Tibial artery (tissue), 4 donors: ENCODE data around the gene TRIB2.

Source experiments
- DNase-seq, 2 donors: peaks; one replicate each; pipeline ENCODE4 v3.0.0-alpha.2; 2019
- H3K27ac ChIP-seq, 2 donors: fragments of 200-600 bp; sonication (generic) in 1 of 2; 1 replicate in 1 of 2; 2 replicates in 1 of 2; pipeline ENCODE4 v1.5.1; 2018 to 2019; ENCODE audit warnings: mild to moderate bottlenecking in 1 of 2
- H3K27me3 ChIP-seq, 2 donors: fragments of 200-600 bp; sonication (generic) in 1 of 2; one replicate each; pipeline versions ENCODE4 v1.5.1 to v1.6.0; 2016 to 2019
- H3K36me3 ChIP-seq, 3 donors: fragments of 200-600 bp; sonication (generic) in 2 of 3; one replicate each; pipeline ENCODE4 v1.5.1; 2016 to 2019; ENCODE audit warnings: mild to moderate bottlenecking in 2 of 3
- H3K4me1 ChIP-seq, 4 donors: fragments of 200-600 bp; sonication (generic) in 2 of 4; 1 replicate in 3 of 4; 2 replicates in 1 of 4; pipeline ENCODE4 v1.5.1; 2016 to 2019
- H3K4me3 ChIP-seq, 2 donors: fragments of 200-600 bp; sonication (generic) in 1 of 2; 1 replicate in 1 of 2; 2 replicates in 1 of 2; pipeline ENCODE4 v1.5.1; 2018 to 2019; ENCODE audit warnings: mild to moderate bottlenecking in 2 of 2
- H3K9me3 ChIP-seq, 3 donors: fragments of 200-600 bp; sonication (generic) in 1 of 3; one replicate each; pipeline ENCODE4 v1.5.1; 2016 to 2019
- intact Hi-C: fragments of 100-400 bp; cut with DNase I; formaldehyde crosslinking; loops from one replicate; pipeline ENCODE4 v1.15.0; 2023; ENCODE audit warnings: low total_unique reads
- TF ChIP-seq, protein P1 (sequence below), 2 experiments: fragments of 200-600 bp in 1 of 2; fragments of 450-650 bp in 1 of 2; IDR thresholded peaks; one replicate each; pipeline ENCODE4 v1.5.1; 2017 to 2019; ENCODE audit warnings: antibody characterized with exemption in 2 of 2, mild to moderate bottlenecking in 1 of 2, moderate library complexity in 1 of 2

TRIB2 gene

DNA sequence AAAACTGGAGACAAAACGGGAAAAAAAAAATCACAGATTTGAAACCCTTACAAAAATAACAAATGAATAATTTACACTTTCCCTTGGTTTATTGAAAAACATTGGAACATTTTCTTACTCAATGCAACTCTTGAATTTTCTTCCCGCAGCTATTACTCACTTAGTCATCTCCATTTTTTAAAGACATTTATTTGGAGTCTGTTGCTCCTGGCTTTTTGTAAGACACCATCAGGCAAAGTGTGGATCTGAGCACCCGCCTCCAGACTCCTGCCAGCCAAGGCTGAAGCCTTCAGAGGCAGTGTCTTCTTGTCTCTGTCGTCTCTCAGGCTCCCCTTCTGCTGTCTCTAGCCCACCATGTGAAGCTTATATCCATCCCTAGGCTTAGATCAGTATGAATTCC, 46.2 kb downstream of the TRIB2 start:
- H3K4me1 ChIP-seq = peaks cover 0 to 3% (median 0%) of the 10 kb centered on the region in 4 donors
- intact Hi-C loops = no loop called here
- H3K27me3 ChIP-seq = no peaks in the 10 kb centered on the region
- no peaks in the 10 kb centered on the region for H3K36me3 ChIP-seq
- no peak overlapping the region for H3K27ac ChIP-seq
- H3K9me3 ChIP-seq = no peaks in the 10 kb centered on the region
- no peak for DNase-seq
- H3K4me3 ChIP-seq = no peak overlapping the region
- TF ChIP-seq, protein P1, sequence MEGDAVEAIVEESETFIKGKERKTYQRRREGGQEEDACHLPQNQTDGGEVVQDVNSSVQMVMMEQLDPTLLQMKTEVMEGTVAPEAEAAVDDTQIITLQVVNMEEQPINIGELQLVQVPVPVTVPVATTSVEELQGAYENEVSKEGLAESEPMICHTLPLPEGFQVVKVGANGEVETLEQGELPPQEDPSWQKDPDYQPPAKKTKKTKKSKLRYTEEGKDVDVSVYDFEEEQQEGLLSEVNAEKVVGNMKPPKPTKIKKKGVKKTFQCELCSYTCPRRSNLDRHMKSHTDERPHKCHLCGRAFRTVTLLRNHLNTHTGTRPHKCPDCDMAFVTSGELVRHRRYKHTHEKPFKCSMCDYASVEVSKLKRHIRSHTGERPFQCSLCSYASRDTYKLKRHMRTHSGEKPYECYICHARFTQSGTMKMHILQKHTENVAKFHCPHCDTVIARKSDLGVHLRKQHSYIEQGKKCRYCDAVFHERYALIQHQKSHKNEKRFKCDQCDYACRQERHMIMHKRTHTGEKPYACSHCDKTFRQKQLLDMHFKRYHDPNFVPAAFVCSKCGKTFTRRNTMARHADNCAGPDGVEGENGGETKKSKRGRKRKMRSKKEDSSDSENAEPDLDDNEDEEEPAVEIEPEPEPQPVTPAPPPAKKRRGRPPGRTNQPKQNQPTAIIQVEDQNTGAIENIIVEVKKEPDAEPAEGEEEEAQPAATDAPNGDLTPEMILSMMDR (IDR thresholded peaks at IDR 0.05) = no peak

DNA sequence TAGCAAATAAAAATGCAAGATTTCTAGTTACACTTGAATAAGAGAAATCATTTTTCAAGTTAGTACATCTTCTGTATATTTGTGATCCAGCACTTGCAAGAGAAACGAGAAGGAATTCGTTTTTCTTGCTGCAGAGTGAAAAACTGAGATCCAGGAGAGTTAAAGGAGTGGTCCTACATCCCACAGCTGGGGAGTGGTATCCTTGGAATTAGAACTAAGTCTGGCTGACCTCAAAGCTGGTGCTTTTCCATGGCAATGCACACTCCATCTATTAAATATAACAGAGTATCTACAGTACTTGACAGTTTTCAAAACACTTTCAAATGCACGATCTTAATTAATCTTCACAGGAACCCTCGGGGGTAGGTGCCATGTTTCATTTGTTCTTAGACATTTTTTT, 46.8 kb downstream of the TRIB2 start:
- Histone ChIP-seq H3K9me3 (no peaks in the 10 kb centered on the region), H3K36me3 (no peaks in the 10 kb centered on the region), H3K4me3 (no peak overlapping the region), H3K27me3 (no peaks in the 10 kb centered on the region), H3K27ac (no peak overlapping the region), H3K4me1 (peaks cover 0 to 5% (median 0%) of the 10 kb centered on the region in 4 donors)
- intact Hi-C loops = no loop called here
- DNase-seq = no peak
- TF ChIP-seq, protein P1 (IDR thresholded peaks at IDR 0.05) = no peak

DNA sequence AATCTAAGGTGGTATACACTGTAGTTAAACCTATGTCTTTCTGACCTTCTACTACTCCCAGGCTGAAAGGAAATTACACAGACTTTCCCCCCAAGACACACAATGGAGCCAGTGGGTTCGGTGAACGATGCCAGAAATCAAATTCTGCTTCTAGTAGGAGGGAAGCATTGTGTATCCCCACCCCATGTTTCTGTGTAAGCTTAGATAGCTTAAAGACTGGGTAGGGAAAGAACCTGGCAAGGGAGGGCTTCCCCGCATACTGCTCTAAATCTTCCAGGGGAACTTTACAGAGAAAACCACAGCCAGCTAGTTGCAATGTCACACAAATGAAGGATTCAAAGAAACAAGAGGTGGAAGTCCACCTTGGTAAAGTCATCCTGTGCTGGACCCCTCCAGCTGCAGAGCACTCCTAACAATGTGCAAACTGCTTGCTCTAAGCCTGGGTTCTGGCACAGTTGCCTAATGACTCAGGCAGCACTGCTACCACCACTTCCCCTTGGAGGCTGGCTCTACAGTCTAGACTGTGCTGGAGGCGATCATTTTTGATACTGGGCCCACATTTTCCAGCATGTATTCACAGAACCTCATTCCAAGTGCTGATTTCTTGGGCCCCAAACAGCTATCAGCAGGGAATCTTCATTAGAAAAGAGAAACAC, 47.5 kb downstream of the TRIB2 start:
- Histone ChIP-seq H3K36me3 (no peaks in the 10 kb centered on the region), H3K27ac (no peak overlapping the region), H3K9me3 (no peaks in the 10 kb centered on the region), H3K27me3 (no peaks in the 10 kb centered on the region), H3K4me1 (peaks cover 0 to 5% (median 0%) of the 10 kb centered on the region in 4 donors), H3K4me3 (no peak overlapping the region)
- DNase-seq = no peak
- intact Hi-C loops = no loop called here
- TF ChIP-seq, protein P1 (IDR thresholded peaks at IDR 0.05) = no peak

DNA sequence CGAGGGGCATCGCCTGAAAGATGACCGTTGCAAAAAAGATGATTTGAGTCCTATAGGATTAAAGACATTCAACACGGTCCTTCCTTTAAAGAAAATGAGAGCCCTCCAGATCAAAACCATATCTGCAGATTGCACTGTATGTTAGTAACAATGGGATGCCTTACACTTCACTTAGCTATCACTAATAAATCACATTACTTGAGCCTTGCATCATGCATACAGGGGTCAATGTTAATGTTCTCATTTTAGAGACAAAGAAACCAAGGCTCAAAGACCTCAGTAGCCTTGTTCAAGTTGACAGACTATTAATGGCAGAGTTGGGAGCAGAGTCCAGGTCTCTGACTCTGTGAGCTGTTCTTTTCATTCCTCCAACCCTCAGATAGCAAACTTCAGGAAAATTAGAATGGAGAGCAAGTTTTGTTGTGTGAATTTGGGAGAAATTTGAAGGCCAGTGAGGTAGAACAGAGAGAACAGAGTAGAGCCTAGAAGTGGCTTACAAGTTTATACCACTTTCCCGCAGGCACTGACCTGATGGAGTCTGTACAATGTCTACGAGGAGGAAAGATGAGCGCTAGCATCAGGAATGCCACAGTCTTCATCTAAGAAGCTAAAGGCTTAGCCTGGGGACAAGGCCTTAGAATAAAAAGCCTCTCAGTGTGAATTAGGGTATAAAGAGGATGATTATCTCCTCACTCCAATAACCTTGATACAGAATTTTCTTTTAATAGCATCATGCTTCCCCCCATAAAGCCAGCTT, 48.3 kb downstream of the TRIB2 start:
- Histone ChIP-seq H3K36me3 (no peaks in the 10 kb centered on the region), H3K4me3 (no peak overlapping the region), H3K27ac (no peak overlapping the region), H3K4me1 (peaks cover 0 to 5% (median 0%) of the 10 kb centered on the region in 4 donors), H3K27me3 (no peaks in the 10 kb centered on the region), H3K9me3 (no peaks in the 10 kb centered on the region)
- TF ChIP-seq, protein P1 (IDR thresholded peaks at IDR 0.05) = no peak
- DNase-seq = no peak
- intact Hi-C loops = no loop called here

DNA sequence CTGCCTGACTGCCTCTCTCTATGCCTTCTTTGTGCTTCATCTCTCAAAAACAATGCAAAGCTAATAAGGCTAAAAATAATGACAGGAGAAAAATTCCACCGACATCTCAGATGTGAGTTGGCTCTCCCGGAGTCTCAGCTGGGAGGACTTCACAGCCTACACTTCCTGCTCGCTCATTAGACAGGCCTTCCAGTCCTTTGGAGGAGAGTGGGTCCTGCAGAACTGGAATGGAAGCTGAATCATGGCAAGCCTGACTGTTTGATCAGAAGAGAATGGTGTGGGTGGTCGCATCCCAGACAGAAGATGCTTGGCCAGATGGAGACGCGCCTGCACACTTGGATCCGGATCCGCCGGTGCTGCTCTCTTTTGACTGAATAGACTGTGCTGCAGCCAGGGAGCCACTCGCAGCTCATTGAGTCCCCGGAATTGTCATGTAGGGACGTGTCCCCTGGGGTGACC, 49.7 kb downstream of the TRIB2 start:
- intact Hi-C loops = no loop called here
- no peak overlapping the region for H3K4me3 ChIP-seq
- no peak overlapping the region for H3K27ac ChIP-seq
- H3K9me3 ChIP-seq = no peaks in the 10 kb centered on the region
- H3K4me1 ChIP-seq = peaks cover 0 to 5% (median 0%) of the 10 kb centered on the region in 4 donors
- TF ChIP-seq, protein P1 (IDR thresholded peaks at IDR 0.05) = no peak
- no peaks in the 10 kb centered on the region for H3K27me3 ChIP-seq
- H3K36me3 ChIP-seq = no peaks in the 10 kb centered on the region
- DNase-seq = no peak
